Sigmoid colon (tissue), 4 donors: ENCODE data around the gene H2AZ2.

ENCODE experiments used
- CTCF ChIP-seq, 4 experiments: fragments of 450-650 bp in 3 of 4; fragments of 200-600 bp in 1 of 4; IDR thresholded peaks; one replicate each; pipeline ENCODE4 v1.5.1; 2016 to 2019; ENCODE audit warnings: antibody characterized with exemption in 4 of 4, mild to moderate bottlenecking in 3 of 4, moderate library complexity in 2 of 4
- EP300 ChIP-seq, 4 donors: sonication (generic); formaldehyde crosslinking; IDR thresholded peaks; one replicate each; pipeline ENCODE4 v1.6.1; 2017; ENCODE audit warnings: antibody characterized with exemption in 4 of 4
- POLR2A ChIP-seq, 2 donors: fragments of 450-650 bp; IDR thresholded peaks; one replicate each; pipeline ENCODE4 v1.6.1; 2016; ENCODE audit warnings: antibody characterized with exemption in 2 of 2, mild to moderate bottlenecking in 2 of 2, moderate library complexity in 2 of 2
- POLR2AphosphoS5 ChIP-seq, 4 donors: sonication (generic); formaldehyde crosslinking; IDR thresholded peaks; one replicate each; pipeline ENCODE4 v1.6.1; 2017; ENCODE audit warnings: antibody characterized with exemption in 4 of 4

- TF ChIP-seq CTCF (IDR thresholded peaks at IDR 0.05) (no peak), POLR2AphosphoS5 (IDR thresholded peaks at IDR 0.05) (no peak), POLR2A (IDR thresholded peaks at IDR 0.05) (no peak), EP300 (IDR thresholded peaks at IDR 0.05) (no peak)
Observed at GRCh38 chr7:44794331-44794730, 53.6 kb downstream of the H2AZ2 start.
